ENCODE results near the gene DNAJC10. TPM values are rescaled to one million over a fixed set of nuclear protein-coding genes. Genes with fewer than 3 reads are reported as not detected.

DNAJC10 gene
- total and polyA plus RNA-seq, 9 of the 15 experiments (the other 6 are each of a cell fraction or from before 2014, with no cell fraction given): 9.8 to 77.7 (median 57.3) TPM

DNA sequence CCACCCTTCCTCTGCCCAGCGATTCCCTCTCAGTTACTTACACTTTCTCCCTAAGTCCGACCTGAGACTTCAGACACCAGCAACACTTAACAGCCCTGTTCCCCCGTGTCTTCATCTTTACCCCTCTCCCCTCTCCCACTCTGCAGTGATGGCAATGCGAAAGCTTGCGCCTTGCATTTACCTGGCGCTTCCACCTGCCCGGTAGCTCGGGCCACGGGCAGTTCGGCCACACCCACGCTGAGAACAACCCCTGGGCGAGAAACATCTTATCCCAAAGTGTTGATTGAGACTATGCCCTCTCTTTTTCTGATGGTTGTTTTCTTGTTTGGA lies 558 bp downstream of the DNAJC10 start (continued):
- TF ChIP-seq ZBTB40 (IDR thresholded peaks at IDR 0.05) (no peak), ZBTB40 (CRISPR knock-in tag; IDR thresholded peaks at IDR 0.05) (0 out of 2 replicates have a peak, but pooled peaks have one; percentile 16), ZFP30 (CRISPR knock-in tag; IDR thresholded peaks at IDR 0.05; ENCODE audit: borderline replicate concordance) (no peak), TEAD1 (CRISPR knock-in tag; IDR thresholded peaks at IDR 0.05) (no peak), NCOA1 (IDR thresholded peaks at IDR 0.05; ENCODE audit: low read depth) (no peak), GTF2E2 (tag; IDR thresholded peaks at IDR 0.05) (no peak), MCM3 (IDR thresholded peaks at IDR 0.05) (no peak)
